Activated T-helper 17 cell treated with anti-CD3 and anti-CD28 coated beads, Interleukin-2, amount 50 U/mL, for 72 hours (primary cell): ENCODE data around the gene PLEKHG4B. TPM values are rescaled to one million over a fixed set of nuclear protein-coding genes. Genes with fewer than 3 reads are reported as not detected.
"Not testable (repeated sequence)": the region's sequence is repeated elsewhere in the genome, so short reads cannot be mapped to it uniquely, and the experiment has no call there.

ENCODE experiments used
- ATAC-seq: fragments of 150-1000 bp; cut with Tn5 transposase; replicated peaks from 2 replicates; pipeline ENCODE4 v1.10.0; 2021; ENCODE audit warnings: mild to moderate bottlenecking, moderate library complexity
- H3K27ac Mint-ChIP-seq: one replicate; pipeline ENCODE4 v1.8.0; 2022; ENCODE audit warnings: mixed read lengths
- H3K27me3 Mint-ChIP-seq: one replicate; pipeline ENCODE4 v1.8.0; 2022; ENCODE audit warnings: mixed read lengths
- H3K36me3 Mint-ChIP-seq: one replicate; pipeline ENCODE4 v1.8.0; 2022; ENCODE audit warnings: low read depth, mild to moderate bottlenecking, mixed read lengths
- H3K4me1 Mint-ChIP-seq: one replicate; pipeline ENCODE4 v1.8.0; 2022; ENCODE audit warnings: mixed read lengths
- H3K4me3 Mint-ChIP-seq: one replicate; pipeline ENCODE4 v1.8.0; 2022; ENCODE audit warnings: mild to moderate bottlenecking, mixed read lengths
- H3K9me3 Mint-ChIP-seq: one replicate; pipeline ENCODE4 v1.8.0; 2022; ENCODE audit warnings: mixed read lengths
- total RNA-seq, 2 donors: library from RNA; stranded (reverse); gene quantifications; one replicate each; pipeline ENCODE4 v1.2.3, GENCODE V29; 2022

The PLEKHG4B gene
- total RNA-seq, 2 donors from 2014 or later: 0.11 TPM; not detected in 1

- H3K4me1 Mint-ChIP-seq: peaks cover 5% of the 10 kb centered on the region
- no peak for ATAC-seq
- H3K4me3 Mint-ChIP-seq: no peak overlapping the region
- H3K27ac Mint-ChIP-seq: no peak overlapping the region
- no peaks in the 10 kb centered on the region for H3K27me3 Mint-ChIP-seq
- no peaks in the 10 kb centered on the region for H3K9me3 Mint-ChIP-seq
- H3K36me3 Mint-ChIP-seq: no peaks in the 10 kb centered on the region
Observed at GRCh38 chr5:191949-192690, 100.2 kb downstream of the PLEKHG4B start.

DNA sequence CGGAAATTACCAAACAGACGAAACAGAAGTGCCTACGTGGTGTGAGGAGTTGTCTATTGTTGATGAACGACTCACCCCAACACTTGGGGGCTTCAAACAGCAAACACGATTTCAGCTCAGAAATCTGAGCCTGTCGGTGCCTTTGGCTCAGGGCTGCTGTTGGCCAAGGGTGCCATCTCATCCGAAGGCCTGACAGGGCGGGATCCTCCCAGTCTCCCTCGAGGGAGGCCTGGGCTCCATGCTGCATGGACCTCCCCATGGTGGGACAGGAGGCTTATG, 100.7 kb downstream of the PLEKHG4B start:
- Mint-ChIP-seq H3K4me1 (peaks cover 5% of the 10 kb centered on the region), H3K4me3 (no peak overlapping the region), H3K9me3 (no peaks in the 10 kb centered on the region), H3K27ac (no peak overlapping the region), H3K27me3 (no peaks in the 10 kb centered on the region), H3K36me3 (no peaks in the 10 kb centered on the region)
- ATAC-seq: no peak

DNA sequence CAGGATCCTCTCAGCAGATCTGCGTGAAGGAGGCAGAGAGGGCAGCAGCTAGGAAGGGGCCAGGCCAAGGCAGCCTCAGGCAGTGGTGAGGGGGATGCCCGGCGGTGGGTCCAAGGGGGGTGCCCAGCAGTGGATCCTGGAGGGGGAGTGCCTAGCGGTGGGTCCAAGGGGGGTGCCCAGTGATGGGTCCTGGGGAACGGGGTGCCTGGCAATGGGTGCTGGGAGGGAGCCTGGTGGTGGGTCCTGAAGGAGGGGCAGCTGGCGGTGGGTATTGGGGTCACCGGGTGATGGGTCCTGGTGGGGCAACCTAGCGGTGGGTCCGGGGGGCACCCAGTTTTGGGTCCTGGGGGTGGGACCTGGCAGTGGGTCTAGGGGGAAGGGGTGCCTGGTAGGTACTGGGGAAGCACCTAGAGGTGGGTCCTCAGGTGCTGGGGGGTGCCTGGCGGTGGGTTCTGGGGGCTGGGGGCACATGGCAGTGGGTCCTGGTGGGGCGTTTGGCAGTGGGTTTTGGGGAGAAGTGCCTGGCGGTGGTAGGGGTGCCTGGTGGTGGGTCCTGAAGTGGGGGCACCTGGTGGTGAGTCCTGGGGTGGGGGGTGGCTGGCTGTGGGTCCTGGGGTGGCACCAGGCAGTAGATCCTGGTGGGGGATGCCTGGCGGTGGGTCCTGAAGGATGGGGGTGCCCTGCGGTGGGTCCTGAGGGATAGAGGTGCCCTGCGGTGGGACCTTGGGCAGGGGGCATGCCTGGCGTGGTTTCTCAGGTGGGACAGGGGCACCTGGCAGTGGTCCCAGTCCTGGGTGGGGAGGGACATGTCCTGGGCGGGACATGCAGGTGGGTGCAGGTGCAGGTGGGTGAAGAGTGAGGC, 101.2 kb downstream of the PLEKHG4B start:
- Mint-ChIP-seq H3K36me3 (no peaks in the 10 kb centered on the region), H3K9me3 (no peaks in the 10 kb centered on the region), H3K4me3 (no peak overlapping the region), H3K27ac (no peak overlapping the region), H3K27me3 (no peaks in the 10 kb centered on the region), H3K4me1 (peaks cover 5% of the 10 kb centered on the region)
- no peak for ATAC-seq

- no peak for ATAC-seq
- no peak overlapping the region for H3K27ac Mint-ChIP-seq
- H3K4me1 Mint-ChIP-seq: no peaks in the 10 kb centered on the region
- H3K36me3 Mint-ChIP-seq: no peaks in the 10 kb centered on the region
- no peak overlapping the region for H3K4me3 Mint-ChIP-seq
- no peaks in the 10 kb centered on the region for H3K9me3 Mint-ChIP-seq
- no peaks in the 10 kb centered on the region for H3K27me3 Mint-ChIP-seq
Observed at GRCh38 chr5:194102-194501, 102.1 kb downstream of the PLEKHG4B start.

- Mint-ChIP-seq H3K9me3 (no peaks in the 10 kb centered on the region), H3K4me1 (no peaks in the 10 kb centered on the region), H3K27me3 (no peaks in the 10 kb centered on the region), H3K27ac (no peak overlapping the region), H3K4me3 (no peak overlapping the region), H3K36me3 (no peaks in the 10 kb centered on the region)
- ATAC-seq: no peak
Observed at GRCh38 chr5:194603-195209, 102.7 kb downstream of the PLEKHG4B start.

DNA sequence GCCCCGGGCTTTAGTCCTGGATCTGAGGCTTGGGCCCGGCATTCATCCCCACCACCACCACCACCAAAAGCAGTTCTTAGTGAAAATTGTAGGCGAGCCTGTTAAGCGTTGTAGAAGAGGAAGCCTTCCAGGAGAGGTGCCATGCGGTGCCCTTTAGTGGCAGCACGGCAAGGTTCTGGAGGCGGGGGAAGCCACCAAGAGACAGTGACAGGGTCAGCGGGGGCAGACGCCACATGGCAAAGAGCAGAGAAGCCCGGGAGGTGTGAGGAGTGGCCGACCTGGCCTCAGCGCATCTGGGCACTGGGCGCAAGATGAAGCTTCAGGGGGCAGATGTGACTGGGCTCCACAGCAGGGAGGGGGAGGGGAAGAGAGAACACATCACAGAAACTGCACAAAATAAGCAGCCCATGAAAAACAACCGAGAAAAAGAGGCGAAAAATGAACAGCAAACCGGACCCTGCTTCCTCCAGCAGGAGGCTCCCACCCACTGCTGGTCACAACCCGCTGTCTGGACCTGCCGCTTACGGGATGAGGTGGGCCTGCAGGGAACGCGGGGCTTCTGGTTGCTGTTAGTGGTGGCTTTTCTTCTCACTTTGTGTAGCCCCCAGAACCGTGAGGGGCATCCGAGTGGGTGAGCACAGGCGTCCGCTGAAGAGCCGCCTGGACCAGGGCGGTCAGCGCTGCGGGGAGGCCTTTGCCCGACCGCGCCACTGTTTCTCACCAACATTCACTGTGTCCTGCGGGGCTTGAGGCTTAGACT, 103.6 kb downstream of the PLEKHG4B start:
- H3K4me1 Mint-ChIP-seq: no peaks in the 10 kb centered on the region
- H3K9me3 Mint-ChIP-seq: no peaks in the 10 kb centered on the region
- H3K4me3 Mint-ChIP-seq: no peak overlapping the region
- no peaks in the 10 kb centered on the region for H3K36me3 Mint-ChIP-seq
- H3K27me3 Mint-ChIP-seq: no peaks in the 10 kb centered on the region
- no peak for ATAC-seq
- H3K27ac Mint-ChIP-seq: no peak overlapping the region

DNA sequence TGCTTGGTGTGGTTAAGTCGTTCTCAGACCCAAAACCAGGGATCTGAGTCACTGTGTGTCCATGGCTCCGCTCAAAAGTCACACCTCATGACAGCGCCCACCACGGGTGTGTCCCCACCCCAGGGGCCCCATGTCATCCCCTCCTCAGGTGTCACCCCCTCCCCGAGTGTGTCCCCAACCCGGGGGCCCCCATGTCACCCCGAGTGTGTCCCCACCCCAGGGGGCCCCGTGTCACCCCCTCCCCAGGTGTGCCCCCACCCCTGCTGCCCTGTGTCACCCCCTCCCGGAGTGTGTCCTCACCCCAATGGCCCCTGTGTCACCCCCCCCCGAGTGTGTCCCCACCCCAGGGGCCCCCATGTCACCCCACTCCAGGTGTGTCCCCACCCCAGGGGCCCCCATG, 104.4 kb downstream of the PLEKHG4B start:
- no peak for ATAC-seq
- Mint-ChIP-seq H3K4me3 (no peak overlapping the region), H3K27me3 (no peaks in the 10 kb centered on the region), H3K4me1 (no peaks in the 10 kb centered on the region), H3K36me3 (no peaks in the 10 kb centered on the region), H3K27ac (no peak overlapping the region), H3K9me3 (no peaks in the 10 kb centered on the region)

DNA sequence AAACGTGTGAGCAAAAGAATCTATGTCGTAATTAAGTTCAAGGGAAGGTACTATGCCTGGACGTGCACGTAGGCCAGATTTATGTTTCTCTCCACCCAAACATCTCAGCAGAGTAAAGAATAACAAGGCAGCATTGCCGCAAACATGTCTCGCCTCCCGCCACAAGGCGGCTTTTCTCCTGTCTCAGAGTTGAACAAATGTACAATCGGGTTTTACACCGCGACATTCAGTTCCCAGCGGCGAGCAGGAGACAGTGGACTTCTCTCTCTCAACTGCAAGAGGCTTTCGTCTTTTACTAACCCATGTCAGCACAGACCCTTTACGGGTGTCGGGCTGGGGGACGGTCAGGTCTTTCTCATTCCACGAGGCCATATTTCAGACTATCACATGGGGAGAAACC, 105.1 kb downstream of the PLEKHG4B start:
- H3K27me3 Mint-ChIP-seq, H3K9me3 Mint-ChIP-seq, H3K4me3 Mint-ChIP-seq, H3K27ac Mint-ChIP-seq, H3K36me3 Mint-ChIP-seq, H3K4me1 Mint-ChIP-seq, ATAC-seq: not testable (repeated sequence)

- H3K27me3 Mint-ChIP-seq: no peaks in the 10 kb centered on the region
- peaks cover 4% of the 10 kb centered on the region for H3K4me1 Mint-ChIP-seq
- peaks cover 6% of the 10 kb centered on the region for H3K36me3 Mint-ChIP-seq
- no peak for ATAC-seq
- no peak overlapping the region for H3K27ac Mint-ChIP-seq
- H3K9me3 Mint-ChIP-seq: no peaks in the 10 kb centered on the region
- no peak overlapping the region for H3K4me3 Mint-ChIP-seq
Observed at GRCh38 chr5:197892-198489, 106.0 kb downstream of the PLEKHG4B start.

- H3K36me3 Mint-ChIP-seq: peaks cover 9% of the 10 kb centered on the region
- H3K27ac Mint-ChIP-seq: no peak overlapping the region
- H3K4me1 Mint-ChIP-seq: peaks cover 4% of the 10 kb centered on the region
- no peaks in the 10 kb centered on the region for H3K9me3 Mint-ChIP-seq
- no peaks in the 10 kb centered on the region for H3K27me3 Mint-ChIP-seq
- no peak for ATAC-seq
- H3K4me3 Mint-ChIP-seq: no peak overlapping the region
Observed at GRCh38 chr5:198516-199196, 106.7 kb downstream of the PLEKHG4B start.

DNA sequence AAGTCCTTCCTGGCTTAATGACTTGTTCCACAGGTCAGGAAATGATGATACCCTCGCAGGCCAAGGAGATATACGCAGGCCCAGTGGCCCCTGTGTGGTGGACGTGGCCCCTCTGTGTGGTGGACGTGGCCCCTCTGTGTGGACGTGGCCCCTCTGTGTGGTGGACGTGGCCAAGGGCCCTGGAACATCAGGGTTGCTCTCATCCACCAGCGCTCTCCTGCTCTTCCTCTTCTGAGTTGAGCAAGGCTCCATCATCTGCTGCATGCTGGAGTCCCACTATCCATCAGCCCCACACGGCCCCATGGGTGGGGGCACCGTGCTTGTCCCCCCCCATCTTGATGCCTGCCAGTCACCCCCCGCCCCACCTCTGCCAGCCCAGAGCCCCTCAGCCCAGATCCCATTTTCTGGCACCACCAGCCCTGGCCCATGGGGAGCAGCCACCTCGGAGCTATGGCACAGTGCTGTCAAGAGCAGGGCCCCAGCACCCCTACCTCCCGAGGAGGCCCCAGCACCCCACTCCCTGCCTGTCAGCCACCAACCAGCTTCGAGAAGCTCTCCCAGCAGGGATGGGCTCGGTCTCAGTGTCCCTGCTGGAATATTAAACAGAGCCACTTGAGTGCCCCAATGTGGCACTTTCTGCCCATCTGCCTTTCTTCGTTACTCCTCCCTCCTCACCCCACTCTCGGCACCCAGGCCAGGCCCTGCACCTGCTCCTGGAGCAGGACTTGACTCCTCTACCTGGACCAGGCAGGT, 107.4 kb downstream of the PLEKHG4B start:
- Mint-ChIP-seq H3K4me1 (peaks cover 4% of the 10 kb centered on the region), H3K27ac (no peak overlapping the region), H3K9me3 (no peaks in the 10 kb centered on the region), H3K4me3 (no peak overlapping the region), H3K27me3 (no peaks in the 10 kb centered on the region), H3K36me3 (peaks cover 16% of the 10 kb centered on the region)
- no peak for ATAC-seq

- H3K4me3 Mint-ChIP-seq: no peak overlapping the region
- H3K36me3 Mint-ChIP-seq: peaks cover 23% of the 10 kb centered on the region
- H3K4me1 Mint-ChIP-seq: peaks cover 4% of the 10 kb centered on the region
- ATAC-seq: no peak
- H3K9me3 Mint-ChIP-seq: no peaks in the 10 kb centered on the region
- H3K27me3 Mint-ChIP-seq: no peaks in the 10 kb centered on the region
- H3K27ac Mint-ChIP-seq: no peak overlapping the region
Observed at GRCh38 chr5:199950-200645, 108.1 kb downstream of the PLEKHG4B start.

DNA sequence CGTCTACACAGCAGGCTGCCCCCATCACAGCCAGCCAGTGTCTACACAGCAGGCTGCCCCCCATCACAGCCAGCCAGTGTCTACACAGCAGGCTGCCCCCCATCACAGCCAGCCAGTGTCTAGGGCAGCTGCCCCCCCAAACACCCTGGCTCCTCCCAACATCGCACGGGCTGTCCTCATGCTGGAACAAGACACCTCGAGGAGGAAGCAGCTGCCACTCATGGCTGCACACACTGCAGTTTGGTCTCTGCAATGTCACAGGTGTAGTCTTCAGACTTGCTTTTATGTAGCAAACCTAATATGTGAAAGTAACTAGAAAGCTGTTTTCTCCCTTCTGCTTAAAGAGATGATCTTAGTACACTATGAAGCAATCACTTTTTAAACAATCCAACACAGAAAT, 109.0 kb downstream of the PLEKHG4B start:
- Mint-ChIP-seq H3K36me3 (peaks cover 32% of the 10 kb centered on the region), H3K9me3 (no peaks in the 10 kb centered on the region), H3K27me3 (no peaks in the 10 kb centered on the region), H3K4me3 (no peak overlapping the region), H3K4me1 (peaks cover 4% of the 10 kb centered on the region), H3K27ac (no peak overlapping the region)
- no peak for ATAC-seq
